ENCODE measurements around the gene NAXE. TPM values are rescaled to one million over a fixed set of nuclear protein-coding genes. Genes with fewer than 3 reads are reported as not detected.
"Not testable (repeated sequence)": the region's sequence is repeated elsewhere in the genome, so short reads cannot be mapped to it uniquely, and the experiment has no call there.

The NAXE gene
- total RNA-seq, 5 donors from 2014 or later (not counting 1 experiment from before 2014, with no cell fraction given): 32.4 to 47.7 (median 41.7) TPM

DNA sequence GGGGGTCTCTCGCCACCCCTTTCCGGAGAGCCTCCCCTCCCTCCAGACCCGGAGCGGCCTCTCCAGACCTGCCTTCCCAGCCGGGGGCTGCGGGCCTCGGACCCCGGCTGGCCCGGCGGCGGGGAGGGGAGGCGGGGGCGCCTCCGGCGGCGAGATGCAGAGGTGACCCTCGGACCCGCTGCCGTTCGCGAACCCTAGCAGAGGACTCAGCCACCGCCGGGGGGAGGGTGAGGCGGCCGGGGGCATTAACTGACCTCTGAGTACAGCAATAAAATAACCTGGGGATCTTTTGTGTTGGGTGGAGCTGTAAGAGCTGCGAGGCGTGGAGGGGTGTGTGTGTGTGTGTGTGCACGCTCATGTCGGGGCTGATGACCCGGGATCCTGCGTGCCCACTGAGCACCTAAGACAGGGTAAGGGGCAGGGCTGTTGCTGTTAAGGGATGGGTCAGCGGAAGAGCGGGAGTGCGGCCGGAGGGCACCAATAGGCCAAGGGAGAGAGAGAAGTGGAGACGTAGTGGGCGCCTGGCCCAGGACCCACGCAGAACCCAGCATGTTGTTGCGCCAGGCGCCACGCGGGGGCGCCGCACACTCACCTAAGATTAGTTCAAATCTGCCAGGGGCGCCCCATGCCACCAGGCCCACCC lies 34.0 kb downstream of the NAXE start:
- Histone ChIP-seq H3K36me3 (ENCODE audit: control insufficient read depth in 2 of 2, extremely low read depth in 1 of 2, insufficient read depth in 1 of 2, low read length in 1 of 2) (no peaks in the 10 kb centered on the region), H3K27me3 (replicated peaks in 1 of 2; ENCODE audit: control insufficient read depth in 2 of 2, extremely low read depth in 1 of 2, insufficient read depth in 2 of 2, low read length in 1 of 2) (peaks cover 15 to 63% of the 10 kb centered on the region in 2 experiments)

DNA sequence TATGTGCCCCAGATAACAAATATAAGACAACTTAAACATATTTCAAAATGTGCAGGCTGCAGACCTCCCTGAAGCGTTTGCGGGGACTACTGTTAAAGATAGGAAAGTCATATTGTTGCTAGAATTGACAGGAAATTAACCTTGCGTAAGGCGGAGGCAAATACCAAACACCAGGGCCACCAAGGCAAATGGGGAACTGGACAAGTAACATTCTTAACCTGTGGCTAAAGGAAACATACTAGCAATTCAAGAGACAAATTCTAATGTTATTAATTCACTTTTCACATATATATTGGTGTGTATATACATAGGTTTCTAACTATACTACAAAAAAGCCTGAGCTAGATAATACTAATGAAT lies 34.5 kb downstream of the NAXE start:
- WGBS (ENCODE audit: insufficient coverage): no CpG with 5 or more reads among the region's 4 CpGs
- H3K27ac ChIP-seq (ENCODE audit: low read length): no peak overlapping the region
- H3K4me3 Mint-ChIP-seq: peak overlapping the region in 2 of 3 donors; percentile 67 to 69
- ATAC-seq (replicated peaks in 1 of 4) (no peak), DNase-seq (no peak)
- H3K4me1 Mint-ChIP-seq: peaks cover 13 to 17% (median 14%) of the 10 kb centered on the region in 3 donors
- H3K9me3 ChIP-seq: no peaks in the 10 kb centered on the region
- H3K27ac Mint-ChIP-seq: peak overlapping the region in 1 of 2 donors; percentile 15
- peaks cover 47 to 60% of the 10 kb centered on the region in 2 donors for H3K27me3 Mint-ChIP-seq
- H3K4me1 ChIP-seq (ENCODE audit: control insufficient read depth in 1 of 2, extremely low read depth in 1 of 2, insufficient read depth in 2 of 2, low read length in 2 of 2): peaks cover 0 to 24% of the 10 kb centered on the region in 2 experiments
- H3K4me3 ChIP-seq (ENCODE audit: control insufficient read depth in 1 of 2, extremely low read depth in 1 of 2, low read length in 1 of 2): peak overlapping the region in 1 of 2 donors; percentile 60
- H3K9me3 Mint-ChIP-seq: no peaks in the 10 kb centered on the region
- peaks cover 14 to 61% of the 10 kb centered on the region in 2 experiments for H3K27me3 ChIP-seq (replicated peaks in 1 of 2; ENCODE audit: control insufficient read depth in 2 of 2, extremely low read depth in 1 of 2, insufficient read depth in 2 of 2, low read length in 1 of 2)
- no peaks in the 10 kb centered on the region for H3K36me3 ChIP-seq (ENCODE audit: control insufficient read depth in 2 of 2, extremely low read depth in 1 of 2, insufficient read depth in 1 of 2, low read length in 1 of 2)
- ChIA-PET CTCF (interaction anchor here (0.5 to 1.4 kb wide), 9 partner anchors 9 to 483 kb away, joined by 3 to 5 read pairs (median 4); partner anchors contain the start of gene NES (in 1 of the 2)), POLR2A (no interaction called here)
- no peaks in the 10 kb centered on the region for H3K36me3 Mint-ChIP-seq

More for the DNA sequence above, 34.0 kb downstream of the NAXE start:
- Histone ChIP-seq H3K27ac (ENCODE audit: low read length) (no peak overlapping the region), H3K9me3 (no peaks in the 10 kb centered on the region), H3K4me3 (ENCODE audit: control insufficient read depth in 1 of 2, extremely low read depth in 1 of 2, low read length in 1 of 2) (peak overlapping the region; percentile 19 to 60), H3K4me1 (ENCODE audit: control insufficient read depth in 1 of 2, extremely low read depth in 1 of 2, insufficient read depth in 2 of 2, low read length in 2 of 2) (peaks cover 0 to 24% of the 10 kb centered on the region in 2 experiments)
- WGBS (ENCODE audit: insufficient coverage): 4% methylated on average over 28 of the region's 45 CpGs
- ChIA-PET POLR2A (no interaction called here), CTCF (interaction anchor here (0.7 to 1.0 kb wide), 2 partner anchors 12 to 55 kb away, joined by 3 read pairs; no protein-coding TSS in a partner anchor)
- peaks cover 47 to 59% of the 10 kb centered on the region in 2 donors for H3K27me3 Mint-ChIP-seq
- no peaks in the 10 kb centered on the region for H3K9me3 Mint-ChIP-seq
- ATAC-seq (replicated peaks in 1 of 4): peak; percentile 61 to 75 (median 70)
- peak; percentile 21 to 84 (median 56) for DNase-seq
- H3K36me3 Mint-ChIP-seq: no peaks in the 10 kb centered on the region
- H3K4me3 Mint-ChIP-seq: peak overlapping the region; percentile 67 to 69 (median 69)
- peaks cover 13 to 17% (median 14%) of the 10 kb centered on the region in 3 donors for H3K4me1 Mint-ChIP-seq
- peak overlapping the region in 1 of 2 donors; percentile 15 for H3K27ac Mint-ChIP-seq

DNA sequence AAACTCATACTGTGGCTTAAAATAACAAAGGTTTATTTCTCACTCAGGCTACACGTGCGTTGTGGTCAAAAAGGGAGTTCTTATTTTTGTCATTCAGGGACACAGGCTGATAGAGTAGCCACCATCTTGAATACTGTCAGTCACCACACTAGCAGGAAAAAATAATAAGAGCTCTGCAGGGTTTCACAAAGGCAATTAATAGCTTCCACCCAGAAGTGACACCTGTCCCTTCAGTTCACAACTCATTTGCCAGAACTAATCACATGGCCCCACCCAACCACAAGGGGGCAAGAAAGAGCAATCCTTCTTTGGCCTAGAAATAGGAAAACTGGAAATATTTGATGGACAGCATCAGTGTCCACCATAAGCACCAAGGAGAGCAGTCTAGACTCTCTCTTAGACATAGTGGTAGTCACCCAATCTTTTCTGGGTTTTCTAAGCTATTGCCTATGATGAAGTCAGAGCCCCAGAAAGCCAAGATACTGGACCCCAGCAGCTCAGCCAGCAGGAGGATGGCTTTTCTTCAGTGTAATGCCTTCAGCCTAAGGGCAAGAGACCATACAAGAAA lies 35.8 kb downstream of the NAXE start:
- Histone ChIP-seq H3K4me1 (ENCODE audit: control insufficient read depth in 1 of 2, extremely low read depth in 1 of 2, insufficient read depth in 2 of 2, low read length in 2 of 2) (peaks cover 0 to 24% of the 10 kb centered on the region in 2 experiments), H3K27ac (ENCODE audit: low read length) (no peak overlapping the region), H3K4me3 (ENCODE audit: control insufficient read depth in 1 of 2, extremely low read depth in 1 of 2, low read length in 1 of 2) (no peak overlapping the region), H3K36me3 (ENCODE audit: control insufficient read depth in 2 of 2, extremely low read depth in 1 of 2, insufficient read depth in 1 of 2, low read length in 1 of 2) (no peaks in the 10 kb centered on the region), H3K27me3 (replicated peaks in 1 of 2; ENCODE audit: control insufficient read depth in 2 of 2, extremely low read depth in 1 of 2, insufficient read depth in 2 of 2, low read length in 1 of 2) (peaks cover 13 to 63% of the 10 kb centered on the region in 2 experiments), H3K9me3 (no peaks in the 10 kb centered on the region)
- H3K4me3 Mint-ChIP-seq: no peak overlapping the region
- POLR2A ChIA-PET: no interaction called here
- peaks cover 13 to 17% (median 14%) of the 10 kb centered on the region in 3 donors for H3K4me1 Mint-ChIP-seq
- DNase-seq: peak in 6 of 35 experiments; percentile 14 to 64 (median 27)
- no peaks in the 10 kb centered on the region for H3K36me3 Mint-ChIP-seq
- H3K9me3 Mint-ChIP-seq: no peaks in the 10 kb centered on the region
- no CpG with 5 or more reads among the region's 2 CpGs for WGBS (ENCODE audit: insufficient coverage)
- peaks cover 44 to 60% of the 10 kb centered on the region in 2 donors for H3K27me3 Mint-ChIP-seq
- no peak overlapping the region for H3K27ac Mint-ChIP-seq
- ATAC-seq (replicated peaks in 1 of 4): peak in 1 of 4 experiments; percentile 40
- CTCF ChIA-PET: interaction anchor here (0.6 to 1.5 kb wide), 19 partner anchors 14 to 683 kb away, joined by 3 to 10 read pairs (median 4); partner anchors contain the start of genes BCAN (in 1 of the 2) and NES (in 1 of the 2)

GRCh38 chr1:156629823-156630449 lies 38.4 kb downstream of the NAXE start:
- Histone ChIP-seq H3K4me1 (ENCODE audit: control insufficient read depth in 1 of 2, extremely low read depth in 1 of 2, insufficient read depth in 2 of 2, low read length in 2 of 2) (peaks cover 0 to 11% of the 10 kb centered on the region in 2 experiments), H3K27me3 (replicated peaks in 1 of 2; ENCODE audit: control insufficient read depth in 2 of 2, extremely low read depth in 1 of 2, insufficient read depth in 2 of 2, low read length in 1 of 2) (peaks cover 3 to 53% of the 10 kb centered on the region in 2 experiments), H3K27ac (ENCODE audit: low read length) (no peak overlapping the region), H3K36me3 (ENCODE audit: control insufficient read depth in 2 of 2, extremely low read depth in 1 of 2, insufficient read depth in 1 of 2, low read length in 1 of 2) (no peaks in the 10 kb centered on the region), H3K9me3 (no peaks in the 10 kb centered on the region), H3K4me3 (ENCODE audit: control insufficient read depth in 1 of 2, extremely low read depth in 1 of 2, low read length in 1 of 2) (no peak overlapping the region)
- ATAC-seq (replicated peaks in 1 of 4) (no peak), DNase-seq (no peak)
- Mint-ChIP-seq H3K36me3 (no peaks in the 10 kb centered on the region), H3K27me3 (peaks cover 49 to 63% of the 10 kb centered on the region in 2 donors), H3K4me3 (no peak overlapping the region), H3K9me3 (no peaks in the 10 kb centered on the region), H3K4me1 (peaks cover 8 to 10% (median 9%) of the 10 kb centered on the region in 3 donors), H3K27ac (no peak overlapping the region)
- no CpG with 5 or more reads among the region's 8 CpGs for WGBS (ENCODE audit: insufficient coverage)
- ChIA-PET CTCF (no interaction called here), POLR2A (no interaction called here)

GRCh38 chr1:156631152-156631551 lies 39.6 kb downstream of the NAXE start:
- POLR2A ChIA-PET, H3K4me1 Mint-ChIP-seq: not testable (repeated sequence)

GRCh38 chr1:156632355-156632754 lies 40.8 kb downstream of the NAXE start:
- Mint-ChIP-seq H3K9me3 (no peaks in the 10 kb centered on the region), H3K4me1 (no peaks in the 10 kb centered on the region), H3K27me3 (peaks cover 50 to 62% of the 10 kb centered on the region in 2 donors), H3K4me3 (no peak overlapping the region), H3K27ac (no peak overlapping the region), H3K36me3 (no peaks in the 10 kb centered on the region)
- ChIA-PET POLR2A (no interaction called here), CTCF (no interaction called here)
- no peak overlapping the region for H3K4me3 ChIP-seq (ENCODE audit: control insufficient read depth in 1 of 2, extremely low read depth in 1 of 2, low read length in 1 of 2)
- H3K4me1 ChIP-seq (ENCODE audit: control insufficient read depth in 1 of 2, extremely low read depth in 1 of 2, insufficient read depth in 2 of 2, low read length in 2 of 2): no peaks in the 10 kb centered on the region
- DNase-seq (no peak), ATAC-seq (replicated peaks in 1 of 4) (no peak)
- H3K36me3 ChIP-seq (ENCODE audit: control insufficient read depth in 2 of 2, extremely low read depth in 1 of 2, insufficient read depth in 1 of 2, low read length in 1 of 2): no peaks in the 10 kb centered on the region
- H3K27ac ChIP-seq (ENCODE audit: low read length): no peak overlapping the region
- WGBS (ENCODE audit: insufficient coverage): no CpG with 5 or more reads among the region's 3 CpGs
- H3K9me3 ChIP-seq: no peaks in the 10 kb centered on the region
- peaks cover 3 to 54% of the 10 kb centered on the region in 2 experiments for H3K27me3 ChIP-seq (replicated peaks in 1 of 2; ENCODE audit: control insufficient read depth in 2 of 2, extremely low read depth in 1 of 2, insufficient read depth in 2 of 2, low read length in 1 of 2)

More at GRCh38 chr1:156631152-156631551, 39.6 kb downstream of the NAXE start:
- 87% methylated on average over 3 of the region's 9 CpGs for WGBS (ENCODE audit: insufficient coverage)
- H3K9me3 Mint-ChIP-seq; H3K4me3 Mint-ChIP-seq; ATAC-seq (replicated peaks in 1 of 4); H3K36me3 Mint-ChIP-seq; H3K27ac ChIP-seq (ENCODE audit: low read length); H3K36me3 ChIP-seq (ENCODE audit: control insufficient read depth in 2 of 2, extremely low read depth in 1 of 2, insufficient read depth in 1 of 2, low read length in 1 of 2); DNase-seq; H3K27ac Mint-ChIP-seq; H3K4me1 ChIP-seq (ENCODE audit: control insufficient read depth in 1 of 2, extremely low read depth in 1 of 2, insufficient read depth in 2 of 2, low read length in 2 of 2); H3K4me3 ChIP-seq (ENCODE audit: control insufficient read depth in 1 of 2, extremely low read depth in 1 of 2, low read length in 1 of 2); H3K9me3 ChIP-seq: not testable (repeated sequence)
- CTCF ChIA-PET: interaction anchor here (0.6 to 0.7 kb wide), 3 partner anchors 9 to 245 kb away, joined by 3 to 10 read pairs (median 3); no protein-coding TSS in a partner anchor
- H3K27me3 ChIP-seq (replicated peaks in 1 of 2; ENCODE audit: control insufficient read depth in 2 of 2, extremely low read depth in 1 of 2, insufficient read depth in 2 of 2, low read length in 1 of 2): peaks cover 3 to 50% of the 10 kb centered on the region in 2 experiments
- peaks cover 48 to 58% of the 10 kb centered on the region in 2 donors for H3K27me3 Mint-ChIP-seq
